PFSK-1 (cell line): Measurements from ENCODE around the gene CAPZA2.

Source experiments
- FOXP2 ChIP-seq: optimal IDR thresholded peaks from 2 replicates; pipeline ENCODE3; 2011; ENCODE audit warnings: borderline replicate concordance, control low read depth, inconsistent platforms; ENCODE audit not compliant: insufficient read depth; ENCODE audit errors: extremely low read length, extremely low read depth
- POLR2AphosphoS5 ChIP-seq: IDR thresholded peaks from 2 replicates; pipeline ENCODE4 v1.6.1; 2012; ENCODE audit warnings: low read depth, mild to moderate bottlenecking, control low read depth, low read length, moderate library complexity
- REST ChIP-seq, 2 experiments: IDR thresholded peaks; 2 replicates each; pipeline versions ENCODE4 v1.6.1 to v1.8.0; 2011 to 2012; ENCODE audit warnings: low read depth in 2 of 2, low read length in 2 of 2, control low read depth in 1 of 2, inconsistent platforms in 1 of 2, mild to moderate bottlenecking in 1 of 2, moderate library complexity in 1 of 2; ENCODE audit not compliant: insufficient read depth in 1 of 2
- SIN3A ChIP-seq: IDR thresholded peaks from 2 replicates; pipeline ENCODE4 v1.6.1; 2012; ENCODE audit warnings: mild to moderate bottlenecking, low read length, moderate library complexity, borderline replicate concordance; ENCODE audit not compliant: insufficient read depth
- TAF1 ChIP-seq: IDR thresholded peaks from 2 replicates; pipeline ENCODE4 v1.6.1; 2012; ENCODE audit warnings: low read length, control low read depth, borderline replicate concordance; ENCODE audit not compliant: insufficient read depth

The CAPZA2 gene

DNA sequence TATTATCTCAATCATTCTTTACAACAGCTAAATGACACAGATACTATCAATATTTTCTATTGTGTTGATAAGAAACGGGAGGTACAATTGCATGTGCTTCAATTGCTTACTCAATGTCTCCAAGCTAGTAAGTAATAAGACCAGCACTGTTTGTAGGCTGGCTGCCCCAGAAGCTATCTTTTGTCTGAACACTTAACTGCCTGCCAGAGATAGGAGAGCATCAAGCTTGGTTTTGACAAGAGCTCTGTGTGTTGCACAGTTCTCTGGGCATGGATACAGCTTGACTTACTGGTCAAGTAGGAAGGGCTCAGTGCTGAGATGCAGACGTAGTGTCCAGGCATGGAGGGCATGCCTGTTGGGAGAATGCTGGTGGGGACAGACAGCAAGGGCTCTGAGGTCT is 26.3 kb upstream of the CAPZA2 start:
- TF ChIP-seq FOXP2 = no peak
- TF ChIP-seq SIN3A = no peak
- TF ChIP-seq TAF1 = no peak

GRCh38 chr7:116836911-116837310 is 25.5 kb upstream of the CAPZA2 start:
- TF ChIP-seq FOXP2 = no peak
- no peak for TF ChIP-seq TAF1
- TF ChIP-seq REST (IDR thresholded peaks at IDR 0.05; ENCODE audit: insufficient read depth in 1 of 2, low read depth in 2 of 2, low read length in 2 of 2) = no peak
- TF ChIP-seq POLR2AphosphoS5 = no peak
- TF ChIP-seq SIN3A = no peak

DNA sequence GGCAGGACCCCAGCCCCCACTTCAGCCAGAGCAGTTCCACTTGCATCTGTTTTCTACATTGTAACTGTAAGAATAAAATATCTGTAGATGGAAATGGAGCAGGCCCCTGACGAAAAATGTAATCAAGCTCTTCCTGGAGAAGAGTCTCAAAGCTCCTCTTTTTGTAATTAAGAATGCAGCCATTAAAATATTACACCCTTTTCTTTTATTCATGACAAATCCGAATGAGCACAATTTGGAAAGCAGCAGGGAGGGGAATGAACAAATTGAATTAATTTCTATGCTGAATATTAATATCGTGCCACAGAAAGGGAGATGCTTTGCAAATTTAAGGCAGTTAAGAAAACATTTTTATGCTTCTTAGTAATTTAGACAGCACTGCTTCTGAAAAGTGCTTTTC is 24.8 kb upstream of the CAPZA2 start:
- no peak for TF ChIP-seq REST (IDR thresholded peaks at IDR 0.05; ENCODE audit: insufficient read depth in 1 of 2, low read depth in 2 of 2, low read length in 2 of 2)
- TF ChIP-seq SIN3A = no peak
- TF ChIP-seq TAF1 = no peak

- TF ChIP-seq POLR2AphosphoS5 = no peak
- TF ChIP-seq FOXP2 = no peak
- no peak for TF ChIP-seq SIN3A
- TF ChIP-seq REST (IDR thresholded peaks at IDR 0.05; ENCODE audit: insufficient read depth in 1 of 2, low read depth in 2 of 2, low read length in 2 of 2) = no peak
- TF ChIP-seq TAF1 = no peak
Observed at GRCh38 chr7:116840256-116840655, 22.1 kb upstream of the CAPZA2 start.

DNA sequence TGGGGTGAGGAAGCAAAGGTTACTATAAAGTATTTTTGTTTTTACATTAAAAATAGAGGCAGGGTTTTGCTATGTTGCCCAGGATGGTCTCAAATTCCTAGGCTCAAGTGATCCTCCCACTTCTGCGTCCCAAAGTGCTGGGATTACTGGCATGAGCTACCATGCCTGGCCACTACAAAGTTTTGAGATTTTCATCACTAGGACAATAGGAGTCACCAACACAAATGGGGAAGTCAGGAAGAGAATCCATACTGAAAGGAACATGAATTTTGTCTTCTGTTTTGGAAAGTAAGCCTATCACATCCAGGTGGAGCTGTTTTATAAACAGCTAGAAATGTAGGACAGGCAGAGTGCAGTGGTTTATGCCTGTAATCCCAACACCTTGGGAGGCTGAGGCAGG is 20.0 kb upstream of the CAPZA2 start:
- TF ChIP-seq FOXP2 = no peak
- TF ChIP-seq TAF1 = no peak
- TF ChIP-seq REST (IDR thresholded peaks at IDR 0.05; ENCODE audit: insufficient read depth in 1 of 2, low read depth in 2 of 2, low read length in 2 of 2) = no peak
- no peak for TF ChIP-seq SIN3A
- TF ChIP-seq POLR2AphosphoS5 = no peak
